H1 (cell line): ENCODE results near the gene TIAM2. TPM values are rescaled to one million over a fixed set of nuclear protein-coding genes. Genes with fewer than 3 reads are reported as not detected.

Source experiments
- CTCF ChIA-PET: fragments of 300-600 bp; sonication (Branson Sonifier 250); formaldehyde crosslinking; loops from one replicate; lab custom pipeline; 2021; ENCODE audit not compliant: partially characterized antibody; lab: Charles Lee
- POLR2A ChIA-PET: fragments of 300-600 bp; sonication (Branson Sonifier 250); formaldehyde crosslinking; loops from one replicate; lab custom pipeline; 2021; ENCODE audit warnings: inconsistent platforms; ENCODE audit not compliant: partially characterized antibody; lab: Charles Lee
- DNase-seq, 2 experiments: peaks; one replicate each; pipeline versions ENCODE4 v3.0.0 to v3.0.0-alpha.2; 2010 to 2022; ENCODE audit warnings: low spot score in 2 of 2, low read depth in 1 of 2, mixed read lengths in 1 of 2
- FAIRE-seq: peaks from 2 replicates; lab custom pipeline; 2011; peaks lifted over from hg19 to GRCh38; lab: Jason Lieb, UNC
- H2AFZ ChIP-seq: 2 replicates; pipeline ENCODE4 v1.8.1; 2012; ENCODE audit warnings: low read length, inconsistent platforms
- H2AK5ac ChIP-seq: 2 replicates; pipeline ENCODE4 v1.6.1; 2013; ENCODE audit warnings: low read depth, low read length
- H2BK120ac ChIP-seq: replicated peaks from 2 replicates; pipeline ENCODE3; 2013; ENCODE audit warnings: low read depth, low read length, inconsistent platforms
- H2BK12ac ChIP-seq: 2 replicates; pipeline ENCODE4 v1.6.1; 2013; ENCODE audit warnings: low read depth, low read length
- H2BK15ac ChIP-seq: 2 replicates; pipeline ENCODE4 v1.6.1; 2013; ENCODE audit warnings: low read length
- H2BK20ac ChIP-seq: 2 replicates; pipeline ENCODE4 v1.6.1; 2013; ENCODE audit warnings: low read length
- H2BK5ac ChIP-seq: 2 replicates; pipeline ENCODE4 v1.6.1; 2013; ENCODE audit warnings: low read depth, low read length
- H3K14ac ChIP-seq: 2 replicates; pipeline ENCODE4 v1.6.1; 2013; ENCODE audit warnings: inconsistent platforms; ENCODE audit not compliant: insufficient read length
- H3K18ac ChIP-seq: 2 replicates; pipeline ENCODE4 v1.6.1; 2013; ENCODE audit warnings: low read length; ENCODE audit errors: extremely low read depth
- H3K23ac ChIP-seq: 2 replicates; pipeline ENCODE4 v1.6.1; 2013; ENCODE audit warnings: inconsistent platforms; ENCODE audit not compliant: insufficient read length
- H3K23me2 ChIP-seq: 2 replicates; pipeline ENCODE4 v1.6.1; 2013; ENCODE audit warnings: low read depth, low read length
- H3K27ac ChIP-seq: 2 replicates; pipeline ENCODE4 v1.6.1; 2011; ENCODE audit warnings: low read depth, low read length, inconsistent platforms
- H3K27me3 ChIP-seq, 4 experiments: replicated peaks in 1 of 4; 1 replicate in 1 of 4; 2 replicates in 3 of 4; pipeline versions ENCODE4 v1.6.1 to v1.8.1; 2011 to 2013; ENCODE audit warnings: low read length in 3 of 4, mild to moderate bottlenecking in 3 of 4, inconsistent platforms in 2 of 4, mixed read lengths in 2 of 4, moderate library complexity in 1 of 4; ENCODE audit not compliant: control insufficient read depth in 3 of 4, insufficient read depth in 3 of 4; ENCODE audit errors: extremely low read depth in 1 of 4
- H3K36me3 ChIP-seq, 4 experiments: 2 replicates each; pipeline versions ENCODE4 v1.6.1 to v1.8.1; 2011 to 2013; ENCODE audit warnings: mild to moderate bottlenecking in 4 of 4, low read length in 3 of 4, moderate library complexity in 2 of 4, control low read depth in 1 of 4, inconsistent platforms in 1 of 4; ENCODE audit not compliant: insufficient read depth in 4 of 4, control insufficient read depth in 2 of 4
- H3K4ac ChIP-seq: replicated peaks from 2 replicates; pipeline ENCODE3; 2013; ENCODE audit warnings: low read length, low read depth, mixed read lengths, inconsistent platforms; ENCODE audit not compliant: insufficient read length
- H3K4me1 ChIP-seq, 4 experiments: replicated peaks in 1 of 4; 1 replicate in 1 of 4; 2 replicates in 3 of 4; pipeline versions ENCODE4 v1.6.1 to v1.8.1; 2011 to 2013; ENCODE audit warnings: low read length in 3 of 4, inconsistent platforms in 2 of 4, mixed read lengths in 1 of 4; ENCODE audit not compliant: insufficient read depth in 4 of 4, control insufficient read depth in 3 of 4
- H3K4me2 ChIP-seq, 2 experiments: 2 replicates each; pipeline versions ENCODE4 v1.6.1 to v1.8.1; 2011 to 2013; ENCODE audit warnings: low read depth in 2 of 2, low read length in 2 of 2, control low read depth in 1 of 2, inconsistent platforms in 1 of 2, mild to moderate bottlenecking in 1 of 2; ENCODE audit not compliant: insufficient read depth in 1 of 2
- H3K4me3 ChIP-seq, 4 experiments: fragments of 200-600, 300-600 bp in 1 of 4; sonication (generic), shearing (Covaris generic), sonication (Bioruptor Twin) in 1 of 4; 2 replicates each; pipeline versions ENCODE4 v1.5.1 to v1.8.1; 2011 to 2016; ENCODE audit warnings: low read length in 4 of 4, low read depth in 3 of 4, control low read depth in 2 of 4, inconsistent platforms in 2 of 4, mild to moderate bottlenecking in 2 of 4, mixed read lengths in 1 of 4, moderate library complexity in 1 of 4; ENCODE audit not compliant: insufficient read depth in 2 of 4; ENCODE audit errors: extremely low read depth in 1 of 4
- H3K56ac ChIP-seq: replicated peaks from 2 replicates; pipeline ENCODE3; 2013; ENCODE audit warnings: low read depth, mild to moderate bottlenecking, mixed read lengths, low read length, inconsistent platforms; ENCODE audit not compliant: insufficient read length
- H3K79me1 ChIP-seq: 2 replicates; pipeline ENCODE4 v1.6.1; 2013; ENCODE audit warnings: low read depth, low read length, control low read depth
- H3K79me2 ChIP-seq, 2 experiments: 2 replicates each; pipeline versions ENCODE4 v1.6.1 to v1.8.1; 2012 to 2013; ENCODE audit warnings: low read length in 2 of 2, mild to moderate bottlenecking in 2 of 2, inconsistent platforms in 1 of 2; ENCODE audit not compliant: insufficient read depth in 2 of 2, control insufficient read depth in 1 of 2
- H3K9ac ChIP-seq, 4 experiments: replicated peaks in 1 of 4; 1 replicate in 1 of 4; 2 replicates in 3 of 4; pipeline versions ENCODE4 v1.6.1 to v1.8.1; 2011 to 2013; ENCODE audit warnings: low read depth in 3 of 4, low read length in 3 of 4, control low read depth in 2 of 4, mild to moderate bottlenecking in 2 of 4, moderate library complexity in 2 of 4, inconsistent platforms in 1 of 4; ENCODE audit errors: extremely low read depth in 1 of 4
- H3K9me3 ChIP-seq, 2 experiments: 2 replicates each; pipeline versions ENCODE4 v1.6.1 to v1.8.1; 2012 to 2013; ENCODE audit warnings: mild to moderate bottlenecking in 2 of 2, moderate library complexity in 2 of 2, control low read depth in 1 of 2, inconsistent platforms in 1 of 2, low read depth in 1 of 2, low read length in 1 of 2, mixed read lengths in 1 of 2; ENCODE audit not compliant: insufficient read depth in 2 of 2
- H4K20me1 ChIP-seq, 2 experiments: replicated peaks in 1 of 2; 2 replicates each; pipeline versions ENCODE3 to v1.8.1; 2011 to 2013; ENCODE audit warnings: inconsistent platforms in 2 of 2, low read length in 2 of 2, mild to moderate bottlenecking in 1 of 2; ENCODE audit not compliant: insufficient read depth in 2 of 2, control insufficient read depth in 1 of 2
- H4K5ac ChIP-seq: 2 replicates; pipeline ENCODE4 v1.6.1; 2013; ENCODE audit warnings: low read length, low read depth, mixed read lengths, inconsistent platforms; ENCODE audit not compliant: insufficient read length
- H4K8ac ChIP-seq: 2 replicates; pipeline ENCODE4 v1.8.0; 2013; ENCODE audit warnings: mild to moderate bottlenecking, moderate library complexity, low read length, inconsistent platforms; ENCODE audit not compliant: insufficient read depth; ENCODE audit errors: extremely low read depth
- H4K91ac ChIP-seq: replicated peaks from 2 replicates; pipeline ENCODE3; 2013; ENCODE audit warnings: low read length, mixed read lengths, inconsistent platforms; ENCODE audit not compliant: insufficient read length
- CBX8 ChIP-seq: fragments of 300-800, 300-1000 bp; sonication (generic); IDR thresholded peaks from 2 replicates; pipeline ENCODE4 v1.7.1; 2016; ENCODE audit warnings: low read depth, low read length, borderline replicate concordance
- CEBPB ChIP-seq: IDR thresholded peaks from 2 replicates; pipeline ENCODE4 v1.6.1; 2012; ENCODE audit warnings: low read depth, low read length
- CHD1 ChIP-seq: IDR thresholded peaks from 2 replicates; pipeline ENCODE4 v1.6.1; 2012; ENCODE audit warnings: low read depth, low read length, improper control_type of control experiment
- CTBP2 ChIP-seq: IDR thresholded peaks from 2 replicates; pipeline ENCODE4 v1.7.0; 2011; ENCODE audit warnings: borderline replicate concordance, mild to moderate bottlenecking, moderate library complexity, mixed read lengths, low read length; ENCODE audit not compliant: insufficient read depth, insufficient read length
- EP300 ChIP-seq, 2 experiments: IDR thresholded peaks; 1 replicate in 1 of 2; 2 replicates in 1 of 2; pipeline ENCODE4 v1.6.1; 2011 to 2012; ENCODE audit warnings: low read depth in 2 of 2, low read length in 2 of 2, mild to moderate bottlenecking in 2 of 2, borderline replicate concordance in 1 of 2, inconsistent platforms in 1 of 2, moderate library complexity in 1 of 2
- GTF2F1 ChIP-seq: IDR thresholded peaks from 2 replicates; pipeline ENCODE4 v1.6.1; 2012; ENCODE audit warnings: low read depth, low read length, improper control_type of control experiment, borderline replicate concordance
- POLR2AphosphoS5 ChIP-seq: IDR thresholded peaks from 2 replicates; pipeline ENCODE4 v1.6.1; 2011; ENCODE audit warnings: low read depth, low read length
- SP4 ChIP-seq: IDR thresholded peaks from 2 replicates; pipeline ENCODE4 v1.6.1; 2012; ENCODE audit warnings: low read length, inconsistent platforms
- TBP ChIP-seq: IDR thresholded peaks from 2 replicates; pipeline ENCODE4 v1.6.1; 2011; ENCODE audit warnings: low read depth, low read length, improper control_type of control experiment
- TEAD4 ChIP-seq: IDR thresholded peaks from 2 replicates; pipeline ENCODE4 v1.6.1; 2012; ENCODE audit warnings: low read depth, low read length, inconsistent platforms, mixed read lengths
- YY1 ChIP-seq: IDR thresholded peaks from 2 replicates; pipeline ENCODE4 v1.6.1; 2011; ENCODE audit warnings: low read depth, mild to moderate bottlenecking, low read length
- ZNF274 ChIP-seq: IDR thresholded peaks from 2 replicates; pipeline ENCODE4 v1.7.0; 2012; ENCODE audit warnings: low read length, borderline replicate concordance; ENCODE audit errors: extremely low read depth
- WGBS, 2 experiments: shearing (Covaris generic) in 1 of 2; methylation state at CpG; one replicate each; pipeline versions ENCODE4 v1.1.6 to v1.1.7; 2013 to 2015; ENCODE audit warnings: low lambda C conversion rate in 2 of 2, mixed read lengths in 2 of 2, inconsistent platforms in 1 of 2, low coverage in 1 of 2, missing lambda C conversion rate in 1 of 2; ENCODE audit not compliant: insufficient replicate concordance in 2 of 2, insufficient coverage in 1 of 2, insufficient read length in 1 of 2; ENCODE audit errors: extremely low coverage in 1 of 2, missing lambda C conversion rate in 1 of 2; 5-methylcytosine and 5-hydroxymethylcytosine counted together
- polyA plus RNA-seq, 7 experiments: library from polyadenylated mRNA; depleted of rRNA in 3 of 7; stranded (reverse) in 5 of 7; unstranded in 2 of 7; fragments of >200 nt in 5 of 7; fragments of 200-250 nt in 2 of 7; gene quantifications; 1 replicate in 5 of 7; 2 replicates in 1 of 7; 4 replicates in 1 of 7; pipeline versions ENCODE4 v1.2.1 to v1.2.3, GENCODE V29; 2011 to 2013; ENCODE audit warnings: missing spikeins in 2 of 7, mixed read lengths in 2 of 7
- total RNA-seq: library from RNA; stranded (reverse); fragmentation: NEBNext Ultra II Directional; extraction: Animal tissue kit (Norgen Biotek cat#: 25700); gene quantifications from 2 replicates; pipeline ENCODE4 v1.2.1, GENCODE V29; 2021
- TF ChIP-seq, protein P1 (sequence below): IDR thresholded peaks from 2 replicates; pipeline ENCODE4 v1.6.1; 2011; ENCODE audit warnings: low read length, improper control_type of control experiment

TIAM2 gene
- total and polyA plus RNA-seq, 2 of the 8 experiments (the other 6 are each of a cell fraction or from before 2014, with no cell fraction given): 7.4 to 23.9 TPM

DNA sequence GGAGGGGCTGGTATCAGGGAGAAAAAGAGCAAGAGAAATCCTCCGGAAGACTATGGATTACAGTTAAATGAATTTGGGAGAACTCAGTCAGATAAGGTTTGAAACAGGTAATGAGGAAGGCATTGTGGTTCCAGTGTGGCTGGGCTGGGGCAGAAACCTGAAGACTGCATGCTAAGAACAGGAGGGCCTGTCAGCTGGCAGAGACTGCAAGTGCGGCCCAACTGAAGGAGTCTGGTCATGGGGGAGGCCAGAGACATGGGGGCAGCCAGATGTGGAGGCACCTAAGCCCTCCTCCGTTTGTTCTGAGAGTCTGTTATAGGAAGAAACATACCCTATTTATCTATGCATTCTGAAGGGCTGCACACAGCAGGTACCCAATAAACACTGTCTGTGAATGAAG, 302.6 kb downstream of the TIAM2 start:
- Histone ChIP-seq H3K4ac (no peak overlapping the region), H2BK5ac (no peak overlapping the region), H3K4me1 (peaks cover 0 to 5% (median 0%) of the 10 kb centered on the region in 4 experiments; a peak in 1 of 7 replicates), H4K20me1 (peaks cover 0 to 2% of the 10 kb centered on the region in 2 experiments), H3K9ac (no peak overlapping the region; a peak in 1 of 7 replicates), H2AFZ (no peak overlapping the region), H4K5ac (no peak overlapping the region), H2BK12ac (no peak overlapping the region), H3K14ac (no peak overlapping the region), H3K27me3 (no peaks in the 10 kb centered on the region), H3K18ac (no peak overlapping the region), H3K36me3 (peaks cover 3 to 66% (median 17%) of the 10 kb centered on the region in 4 experiments; a peak in 6 of 8 replicates), H3K23ac (no peak overlapping the region), H3K79me2 (peaks cover 0 to 9% of the 10 kb centered on the region in 2 experiments; a peak in 1 of 4 replicates), H3K79me1 (no peaks in the 10 kb centered on the region; the same call in 1 of the 2 replicates), H3K9me3 (no peaks in the 10 kb centered on the region), H2BK15ac (no peak overlapping the region), H2AK5ac (no peak overlapping the region), H3K56ac (no peak overlapping the region), H2BK20ac (no peak overlapping the region), H3K4me2 (no peak overlapping the region), H4K8ac (no peak overlapping the region), H4K91ac (no peak overlapping the region), H2BK120ac (no peak overlapping the region), H3K4me3 (no peak overlapping the region), H3K23me2 (no peaks in the 10 kb centered on the region), H3K27ac (no peak overlapping the region)
- no peak for FAIRE-seq
- CTCF ChIA-PET: no interaction called here
- no peak for DNase-seq
- WGBS, 2 experiments: 90% methylated on average over 3 of the region's 3 CpGs; no CpG with 5 or more reads in 1 of the 2 experiments
- POLR2A ChIA-PET: interaction anchor here (1.4 kb wide), 1 partner anchor 9 kb away, joined by 3 read pairs; no protein-coding TSS in a partner anchor
- TF ChIP-seq CHD1: no peak
- no peak for TF ChIP-seq TEAD4
- TF ChIP-seq CEBPB: no peak
- TF ChIP-seq CBX8: no peak
- no peak for TF ChIP-seq EP300 (IDR thresholded peaks at IDR 0.05; ENCODE audit: borderline replicate concordance in 1 of 2, low read depth in 2 of 2, low read length in 2 of 2)
- no peak for TF ChIP-seq ZNF274
- no peak for TF ChIP-seq TBP
- no peak for TF ChIP-seq GTF2F1
- TF ChIP-seq YY1: no peak
- no peak for TF ChIP-seq POLR2AphosphoS5
- TF ChIP-seq SP4: no peak
- TF ChIP-seq, protein P1, sequence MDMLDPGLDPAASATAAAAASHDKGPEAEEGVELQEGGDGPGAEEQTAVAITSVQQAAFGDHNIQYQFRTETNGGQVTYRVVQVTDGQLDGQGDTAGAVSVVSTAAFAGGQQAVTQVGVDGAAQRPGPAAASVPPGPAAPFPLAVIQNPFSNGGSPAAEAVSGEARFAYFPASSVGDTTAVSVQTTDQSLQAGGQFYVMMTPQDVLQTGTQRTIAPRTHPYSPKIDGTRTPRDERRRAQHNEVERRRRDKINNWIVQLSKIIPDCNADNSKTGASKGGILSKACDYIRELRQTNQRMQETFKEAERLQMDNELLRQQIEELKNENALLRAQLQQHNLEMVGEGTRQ: no peak
- TF ChIP-seq CTBP2: no peak
